Measurements from ENCODE around the gene TRIM71.

DNA sequence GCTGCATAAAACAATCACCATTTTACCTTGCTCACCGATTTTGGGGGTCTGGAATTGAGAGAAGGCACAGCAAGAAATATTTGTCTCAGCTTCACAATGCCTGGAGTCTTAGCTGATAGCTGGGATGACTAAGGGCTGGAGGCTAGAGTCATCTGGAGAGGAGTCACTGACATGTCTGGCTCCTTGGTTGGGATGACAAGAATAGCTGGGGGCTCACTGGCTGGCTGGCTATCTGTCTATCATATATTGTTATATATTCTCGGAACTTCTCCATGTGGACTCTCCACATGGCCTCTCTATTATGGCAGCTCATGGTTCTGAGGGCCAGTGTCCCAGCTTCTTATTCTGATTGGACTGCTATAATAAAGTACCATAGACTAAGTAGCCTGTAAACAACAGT is 20.0 kb upstream of the TRIM71 start:
- TF ChIP-seq POLR2A (IDR thresholded peaks at IDR 0.05) = no peak
- TF ChIP-seq, protein P1, sequence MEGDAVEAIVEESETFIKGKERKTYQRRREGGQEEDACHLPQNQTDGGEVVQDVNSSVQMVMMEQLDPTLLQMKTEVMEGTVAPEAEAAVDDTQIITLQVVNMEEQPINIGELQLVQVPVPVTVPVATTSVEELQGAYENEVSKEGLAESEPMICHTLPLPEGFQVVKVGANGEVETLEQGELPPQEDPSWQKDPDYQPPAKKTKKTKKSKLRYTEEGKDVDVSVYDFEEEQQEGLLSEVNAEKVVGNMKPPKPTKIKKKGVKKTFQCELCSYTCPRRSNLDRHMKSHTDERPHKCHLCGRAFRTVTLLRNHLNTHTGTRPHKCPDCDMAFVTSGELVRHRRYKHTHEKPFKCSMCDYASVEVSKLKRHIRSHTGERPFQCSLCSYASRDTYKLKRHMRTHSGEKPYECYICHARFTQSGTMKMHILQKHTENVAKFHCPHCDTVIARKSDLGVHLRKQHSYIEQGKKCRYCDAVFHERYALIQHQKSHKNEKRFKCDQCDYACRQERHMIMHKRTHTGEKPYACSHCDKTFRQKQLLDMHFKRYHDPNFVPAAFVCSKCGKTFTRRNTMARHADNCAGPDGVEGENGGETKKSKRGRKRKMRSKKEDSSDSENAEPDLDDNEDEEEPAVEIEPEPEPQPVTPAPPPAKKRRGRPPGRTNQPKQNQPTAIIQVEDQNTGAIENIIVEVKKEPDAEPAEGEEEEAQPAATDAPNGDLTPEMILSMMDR (IDR thresholded peaks at IDR 0.05) = no peak
